GM12878 (cell line): ENCODE results near the gene STK10. TPM values are rescaled to one million over a fixed set of nuclear protein-coding genes. Genes with fewer than 3 reads are reported as not detected.

Experiments used
- ATAC-seq: fragments of 200-7000 bp; cut with Tn5 transposase; 3 replicates; pipeline ENCODE4 v1.9.1; 2020; ENCODE audit warnings: mild to moderate bottlenecking, moderate library complexity
- BruUV-seq: library from RNA; stranded (reverse); fragments of 400-500 nt; replicated peaks from 2 replicates; lab custom pipeline; 2021; lab: Mats Ljungman, UMichigan
- CTCF ChIA-PET: fragments of 300-600 bp; sonication (Branson Sonifier 250); formaldehyde crosslinking; extraction: SDS; loops from one replicate; lab custom pipeline; 2021; ENCODE audit warnings: inconsistent platforms; lab: Yijun Ruan, JAX
- POLR2A ChIA-PET: fragments of 350-600 bp; formaldehyde crosslinking; extraction: SDS; loops from one replicate; lab custom pipeline; 2021; ENCODE audit warnings: inconsistent platforms; lab: Charles Lee
- RAD21 ChIA-PET: fragments of 300-600 bp; sonication (Branson Sonifier 250); formaldehyde crosslinking; loops from one replicate; lab custom pipeline; 2023; ENCODE audit warnings: antibody characterized with exemption; ENCODE audit not compliant: unreplicated experiment; lab: Charles Lee
- SMC1A ChIA-PET: fragments of 300-600 bp; sonication (Branson Sonifier 250); formaldehyde crosslinking; loops from one replicate; lab custom pipeline; 2023; ENCODE audit not compliant: unreplicated experiment, uncharacterized antibody; lab: Charles Lee
- DNase-seq: peaks from one replicate; pipeline ENCODE4 v3.0.0-alpha.2; 2011; ENCODE audit warnings: low read depth, low spot score
- FAIRE-seq: peaks from 3 replicates; lab custom pipeline; 2011; peaks lifted over from hg19 to GRCh38; lab: Jason Lieb, UNC
- H2AFZ ChIP-seq: 2 replicates; pipeline ENCODE4 v1.6.0; 2011; ENCODE audit warnings: low read depth, low read length, control low read depth; ENCODE audit not compliant: control insufficient read depth
- H3K27ac ChIP-seq: 2 replicates; pipeline ENCODE4 v1.5.1; 2011; ENCODE audit warnings: control low read depth; ENCODE audit not compliant: control insufficient read depth, insufficient read depth
- H3K27me3 ChIP-seq, 2 experiments: replicated peaks in 1 of 2; 2 replicates each; pipeline versions ENCODE4 v1.6.0 to v1.6.1; 2011; ENCODE audit warnings: low read length in 1 of 2; ENCODE audit not compliant: control insufficient read depth in 2 of 2, insufficient read depth in 2 of 2
- H3K36me3 ChIP-seq, 2 experiments: 2 replicates each; pipeline ENCODE4 v1.5.1; 2011; ENCODE audit warnings: low read length in 1 of 2; ENCODE audit not compliant: control insufficient read depth in 2 of 2, insufficient read depth in 2 of 2
- H3K4me1 ChIP-seq: 2 replicates; pipeline ENCODE4 v1.6.1; 2011; ENCODE audit warnings: mild to moderate bottlenecking, low read length, moderate library complexity, mixed read lengths; ENCODE audit not compliant: control insufficient read depth, insufficient read depth
- H3K4me2 ChIP-seq: 2 replicates; pipeline ENCODE4 v1.6.0; 2011; ENCODE audit warnings: control low read depth; ENCODE audit not compliant: control insufficient read depth, insufficient read depth
- H3K4me3 ChIP-seq: fragments of 200-600 bp; sonication (generic); 2 replicates; pipeline ENCODE4 v1.5.1; 2016
- H3K79me2 ChIP-seq: 2 replicates; pipeline ENCODE4 v1.6.0; 2011; ENCODE audit warnings: low read length; ENCODE audit not compliant: control insufficient read depth, insufficient read depth
- H3K9ac ChIP-seq: 2 replicates; pipeline ENCODE4 v1.8.0; 2011; ENCODE audit warnings: low read length, control low read depth, mixed read lengths; ENCODE audit not compliant: control insufficient read depth, insufficient read depth
- H3K9me3 ChIP-seq: replicated peaks from 3 replicates; pipeline ENCODE4 v1.5.1; 2011; ENCODE audit warnings: mild to moderate bottlenecking, low read length; ENCODE audit not compliant: control insufficient read depth, insufficient read depth
- H4K20me1 ChIP-seq: 2 replicates; pipeline ENCODE4 v1.6.0; 2011; ENCODE audit not compliant: control insufficient read depth, insufficient read depth
- CBFB ChIP-seq: IDR thresholded peaks from 2 replicates; pipeline ENCODE4 v1.6.1; 2016; ENCODE audit warnings: antibody characterized with exemption, low read depth
- CHD2 ChIP-seq: IDR thresholded peaks from 2 replicates; pipeline ENCODE4 v1.6.1; 2011; ENCODE audit warnings: low read depth, low read length, improper control_type of control experiment, borderline replicate concordance
- CREM ChIP-seq: IDR thresholded peaks from 2 replicates; pipeline ENCODE4 v1.6.1; 2014; ENCODE audit warnings: antibody characterized with exemption, low read depth
- HCFC1 ChIP-seq: fragments of 150-350 bp; IDR thresholded peaks from 2 replicates; pipeline ENCODE4 v1.6.1; 2014; ENCODE audit warnings: low read length
- MEF2A ChIP-seq: IDR thresholded peaks from 2 replicates; pipeline ENCODE4 v1.6.1; 2011; ENCODE audit warnings: low read depth, mild to moderate bottlenecking, low read length, moderate library complexity; ENCODE audit not compliant: insufficient read depth
- MYB ChIP-seq: fragments of 150-350 bp; IDR thresholded peaks from 2 replicates; pipeline ENCODE4 v1.6.1; 2014; ENCODE audit warnings: mild to moderate bottlenecking, low read depth, low read length, borderline replicate concordance
- NBN ChIP-seq: fragments of 450-650 bp; IDR thresholded peaks from 2 replicates; pipeline ENCODE4 v1.6.1; 2016
- NFXL1 ChIP-seq: fragments of 450-650 bp; IDR thresholded peaks from 2 replicates; pipeline ENCODE4 v1.6.1; 2017; ENCODE audit warnings: antibody characterized with exemption, mild to moderate bottlenecking, borderline replicate concordance
- PML ChIP-seq: IDR thresholded peaks from 2 replicates; pipeline ENCODE4 v1.6.1; 2012; ENCODE audit warnings: low read length, inconsistent platforms
- POLR2AphosphoS2 ChIP-seq: IDR thresholded peaks from 2 replicates; pipeline ENCODE4 v1.6.1; 2011; ENCODE audit warnings: low read depth, mild to moderate bottlenecking, low read length, improper control_type of control experiment, moderate library complexity
- POU2F2 ChIP-seq: IDR thresholded peaks from 3 replicates; pipeline ENCODE4 v1.6.1; 2011; ENCODE audit warnings: low read depth, mild to moderate bottlenecking, low read length, borderline replicate concordance
- RELA ChIP-seq: fragments of 450-650 bp; IDR thresholded peaks from 2 replicates; pipeline ENCODE4 v1.8.0; 2014; ENCODE audit warnings: borderline replicate concordance; ENCODE audit not compliant: partially characterized antibody
- SMAD5 ChIP-seq: IDR thresholded peaks from 2 replicates; pipeline ENCODE4 v1.6.1; 2016; ENCODE audit warnings: antibody characterized with exemption, low read depth
- WRNIP1 ChIP-seq: IDR thresholded peaks from 2 replicates; pipeline ENCODE4 v1.6.1; 2011; ENCODE audit warnings: low read depth, low read length, improper control_type of control experiment, borderline replicate concordance
- ZNF207 ChIP-seq: fragments of 450-650 bp; IDR thresholded peaks from 2 replicates; pipeline ENCODE4 v1.6.1; 2014; ENCODE audit warnings: antibody characterized with exemption, mild to moderate bottlenecking, borderline replicate concordance
- ZNF274 ChIP-seq: IDR thresholded peaks from one replicate; pipeline ENCODE4 v1.8.0; 2011; ENCODE audit not compliant: insufficient read length, insufficient read depth
- WGBS: methylation state at CpG from one replicate; pipeline ENCODE4 v1.1.6; 2016; ENCODE audit warnings: low lambda C conversion rate; ENCODE audit not compliant: insufficient replicate concordance, insufficient coverage; ENCODE audit errors: missing lambda C conversion rate; 5-methylcytosine and 5-hydroxymethylcytosine counted together
- in situ Hi-C: fragments of 300-500 bp; cut with MboI; formaldehyde crosslinking; loops from 9 replicates; pipeline ENCODE4 v1.14.3; 2018; ENCODE audit warnings: mixed read lengths
- intact Hi-C: fragments of 100-400 bp; cut with micrococcal nuclease; formaldehyde crosslinking; loops from one replicate; pipeline ENCODE4 v1.14.2; 2022; ENCODE audit not compliant: unreplicated experiment
- polyA plus RNA-seq, 11 experiments: library from polyadenylated mRNA; depleted of rRNA in 4 of 11; unstranded in 6 of 11; stranded (reverse) in 5 of 11; fragments of >200 nt; fragmentation: Nextera tagmentation in 4 of 11; fragmentation: Illumina TruSeq in 1 of 11; extraction: Ambion mirVana in 4 of 11; extraction: Trizol in 1 of 11; gene quantifications; 1 replicate in 1 of 11; 2 replicates in 10 of 11; pipeline versions ENCODE4 v1.2.1 to v1.2.3, GENCODE V29; 2011 to 2016; ENCODE audit warnings: inconsistent platforms in 2 of 11, missing spikeins in 2 of 11, low read depth in 1 of 11
- total RNA-seq, 4 experiments: library from RNA; depleted of rRNA in 3 of 4; stranded (reverse); fragments of >200 nt in 3 of 4; fragmentation: Illumina TruSeq in 1 of 4; extraction: Trizol in 1 of 4; gene quantifications; 2 replicates each; pipeline versions ENCODE4 v1.2.1 to v1.2.3, GENCODE V29; 2013 to 2021
- TF ChIP-seq, protein P1 (sequence below): IDR thresholded peaks from 2 replicates; pipeline ENCODE4 v1.6.1; 2011; ENCODE audit warnings: borderline replicate concordance, low read depth, mild to moderate bottlenecking, moderate library complexity, low read length; ENCODE audit not compliant: insufficient read depth, poor library complexity, severe bottlenecking
- TF ChIP-seq, protein P2 (sequence below): fragments of 450-650 bp; IDR thresholded peaks from 2 replicates; pipeline ENCODE4 v1.6.1; 2014; ENCODE audit warnings: mild to moderate bottlenecking
- TF ChIP-seq, protein P3 (sequence below): IDR thresholded peaks from 2 replicates; pipeline ENCODE4 v1.6.1; 2011; ENCODE audit warnings: mild to moderate bottlenecking, low read depth, low read length, moderate library complexity; ENCODE audit not compliant: insufficient replicate concordance

STK10 gene
- total and polyA plus RNA-seq, 10 of the 15 experiments (the other 5 are each of a cell fraction or from before 2014, with no cell fraction given) = 14.2 to 96.4 (median 50.6) TPM

DNA sequence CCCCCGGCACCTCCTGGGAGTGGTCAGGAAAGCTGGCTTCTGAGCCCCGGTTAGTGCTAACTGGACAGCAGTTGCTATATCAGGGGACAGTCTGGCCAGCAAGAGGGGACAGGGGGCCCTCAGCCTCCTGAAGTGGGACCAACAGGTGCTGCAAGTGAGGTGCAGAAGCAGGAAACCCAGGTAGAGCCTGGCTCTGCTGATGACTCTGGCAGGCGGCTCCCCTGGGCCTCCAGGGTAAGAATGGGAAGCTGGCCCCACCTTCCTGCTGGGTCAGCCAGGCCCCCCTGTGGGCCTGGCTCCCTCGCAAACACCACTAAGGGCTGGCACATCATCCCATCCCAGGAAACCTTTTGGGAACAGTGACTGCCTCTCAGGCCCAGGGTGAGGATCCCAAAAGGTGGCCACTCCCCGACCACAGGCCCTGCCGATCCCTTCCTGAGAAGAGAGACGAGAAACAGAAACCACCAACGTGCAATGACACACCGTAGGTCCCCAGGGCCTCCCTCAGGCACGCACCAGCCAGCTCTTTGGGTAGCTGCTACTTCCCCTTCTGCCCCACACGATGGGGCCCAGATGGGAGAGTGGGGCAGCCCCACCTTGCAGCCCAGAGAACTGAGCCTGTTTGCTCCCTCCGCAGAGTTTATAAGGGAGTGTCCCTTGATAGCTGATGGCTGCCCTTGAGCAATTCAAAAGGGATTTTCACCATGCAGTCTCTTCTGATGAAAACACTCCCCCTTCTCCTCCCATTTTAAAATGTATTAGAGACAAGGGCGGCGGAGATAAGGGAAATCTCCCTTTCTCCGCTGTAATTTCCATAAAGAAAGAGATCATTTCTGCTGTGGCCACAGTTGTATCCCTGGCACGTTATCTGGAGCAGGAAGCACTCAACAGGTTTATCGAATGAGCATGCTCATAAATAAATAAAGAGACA lies 76.8 kb downstream of the STK10 start:
- 4% methylated on average over 17 of the region's 17 CpGs for WGBS
- TF ChIP-seq CBFB = peak; percentile 93
- TF ChIP-seq, protein P1, sequence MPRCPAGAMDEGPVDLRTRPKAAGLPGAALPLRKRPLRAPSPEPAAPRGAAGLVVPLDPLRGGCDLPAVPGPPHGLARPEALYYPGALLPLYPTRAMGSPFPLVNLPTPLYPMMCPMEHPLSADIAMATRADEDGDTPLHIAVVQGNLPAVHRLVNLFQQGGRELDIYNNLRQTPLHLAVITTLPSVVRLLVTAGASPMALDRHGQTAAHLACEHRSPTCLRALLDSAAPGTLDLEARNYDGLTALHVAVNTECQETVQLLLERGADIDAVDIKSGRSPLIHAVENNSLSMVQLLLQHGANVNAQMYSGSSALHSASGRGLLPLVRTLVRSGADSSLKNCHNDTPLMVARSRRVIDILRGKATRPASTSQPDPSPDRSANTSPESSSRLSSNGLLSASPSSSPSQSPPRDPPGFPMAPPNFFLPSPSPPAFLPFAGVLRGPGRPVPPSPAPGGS = peak; percentile 99
- TF ChIP-seq ZNF207 = no peak; the same call in 1 of the 2 replicates
- no peak for TF ChIP-seq POLR2AphosphoS2
- peak; percentile 91 for TF ChIP-seq CHD2
- TF ChIP-seq NBN = peak; percentile 99
- TF ChIP-seq MEF2A = peak; percentile 82
- peak; percentile 79; the same call in 1 of the 2 replicates for TF ChIP-seq MYB
- no peak for TF ChIP-seq WRNIP1
- no peak for TF ChIP-seq NFXL1
- peak; percentile 94 for TF ChIP-seq POU2F2
- peak; percentile 95 for TF ChIP-seq CREM
- TF ChIP-seq HCFC1 = no peak; the same call in 1 of the 2 replicates
- TF ChIP-seq, protein P2, sequence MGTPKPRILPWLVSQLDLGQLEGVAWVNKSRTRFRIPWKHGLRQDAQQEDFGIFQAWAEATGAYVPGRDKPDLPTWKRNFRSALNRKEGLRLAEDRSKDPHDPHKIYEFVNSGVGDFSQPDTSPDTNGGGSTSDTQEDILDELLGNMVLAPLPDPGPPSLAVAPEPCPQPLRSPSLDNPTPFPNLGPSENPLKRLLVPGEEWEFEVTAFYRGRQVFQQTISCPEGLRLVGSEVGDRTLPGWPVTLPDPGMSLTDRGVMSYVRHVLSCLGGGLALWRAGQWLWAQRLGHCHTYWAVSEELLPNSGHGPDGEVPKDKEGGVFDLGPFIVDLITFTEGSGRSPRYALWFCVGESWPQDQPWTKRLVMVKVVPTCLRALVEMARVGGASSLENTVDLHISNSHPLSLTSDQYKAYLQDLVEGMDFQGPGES = no peak
- TF ChIP-seq, protein P3, sequence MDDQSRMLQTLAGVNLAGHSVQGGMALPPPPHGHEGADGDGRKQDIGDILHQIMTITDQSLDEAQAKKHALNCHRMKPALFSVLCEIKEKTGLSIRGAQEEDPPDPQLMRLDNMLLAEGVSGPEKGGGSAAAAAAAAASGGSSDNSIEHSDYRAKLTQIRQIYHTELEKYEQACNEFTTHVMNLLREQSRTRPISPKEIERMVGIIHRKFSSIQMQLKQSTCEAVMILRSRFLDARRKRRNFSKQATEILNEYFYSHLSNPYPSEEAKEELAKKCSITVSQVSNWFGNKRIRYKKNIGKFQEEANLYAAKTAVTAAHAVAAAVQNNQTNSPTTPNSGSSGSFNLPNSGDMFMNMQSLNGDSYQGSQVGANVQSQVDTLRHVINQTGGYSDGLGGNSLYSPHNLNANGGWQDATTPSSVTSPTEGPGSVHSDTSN = peak; percentile 39
- peak; percentile 94 for TF ChIP-seq RELA
- no peak for TF ChIP-seq PML
- TF ChIP-seq SMAD5 = no peak
- TF ChIP-seq ZNF274 = no peak

More for the DNA sequence above, 76.8 kb downstream of the STK10 start:
- FAIRE-seq (peak; percentile 86), ATAC-seq (peak; percentile 83), DNase-seq (peak; percentile 93)
- Histone ChIP-seq H3K27me3 (no peaks in the 10 kb centered on the region), H3K9me3 (no peaks in the 10 kb centered on the region; the same call in 2 of the 3 replicates), H3K4me2 (peak overlapping the region; percentile 94), H3K27ac (peak overlapping the region; percentile 97), H3K9ac (peak overlapping the region; percentile 77), H3K36me3 (peaks cover 10 to 15% of the 10 kb centered on the region in 2 experiments), H3K4me1 (peaks cover 59% of the 10 kb centered on the region), H3K79me2 (peaks cover 37% of the 10 kb centered on the region), H2AFZ (peak overlapping the region; percentile 46; the same call in 1 of the 2 replicates), H4K20me1 (no peaks in the 10 kb centered on the region), H3K4me3 (peak overlapping the region; percentile 49; the same call in 1 of the 2 replicates)
- BruUV-seq = no TSS peak
- in situ Hi-C loops (loop anchor here (5.0 kb wide), 2 partner anchors 66 to 181 kb away; no protein-coding TSS in a partner anchor), intact Hi-C loops (loop anchor here (1.0 to 5.0 kb wide), 5 partner anchors 39 to 661 kb away; partner anchors contain the start of genes DUSP1, STK10 and UBTD2)
- CTCF ChIA-PET = interaction anchor here (0.9 to 9.7 kb wide), 9 partner anchors 40 to 183 kb away, joined by 3 to 162 read pairs (median 4); partner anchors contain the start of gene STK10
- SMC1A ChIA-PET = interaction anchor here (0.8 to 10.6 kb wide), 9 partner anchors 45 to 183 kb away, joined by 3 to 165 read pairs (median 6); partner anchors contain the start of gene STK10
- POLR2A ChIA-PET = interaction anchor here (0.6 to 7.6 kb wide), 7 partner anchors 34 to 75 kb away, joined by 3 to 115 read pairs (median 5); partner anchors contain the start of gene STK10
- RAD21 ChIA-PET = interaction anchor here (0.8 to 5.8 kb wide), 14 partner anchors 17 to 1783 kb away, joined by 3 to 95 read pairs (median 4); partner anchors contain the start of genes STK10 and UBTD2
